ENCODE data around the gene KCNJ6. TPM values are rescaled to one million over a fixed set of nuclear protein-coding genes. Genes with fewer than 3 reads are reported as not detected.

The KCNJ6 gene
- total RNA-seq, 1 experiment from 2014 or later: not detected

DNA sequence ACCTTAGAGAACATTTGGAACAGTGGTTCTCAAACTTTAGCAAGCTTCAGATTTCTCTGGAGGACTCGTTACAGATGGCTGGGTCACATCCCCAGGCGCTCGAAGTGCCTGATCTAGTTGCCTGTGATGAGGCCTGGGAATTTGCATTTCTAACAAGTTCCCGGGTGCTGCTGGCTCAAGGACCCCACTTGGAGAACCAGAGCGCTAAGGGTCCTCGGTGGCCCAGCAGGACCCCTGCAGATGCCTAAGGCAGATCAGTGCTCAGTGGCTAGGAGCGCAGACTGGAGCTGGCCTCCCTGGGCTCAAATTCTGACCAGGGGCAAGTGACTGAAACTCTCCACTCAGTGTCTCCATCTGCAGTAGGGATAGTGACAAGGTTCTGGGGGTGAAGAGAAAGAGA lies 341.5 kb downstream of the KCNJ6 start:
- POLR2A ChIA-PET: no interaction called here
- intact Hi-C loops (cut with micrococcal nuclease; ENCODE audit: unreplicated experiment) (no loop called here), in situ Hi-C loops (cut with HindIII; ENCODE audit: low pct_unique_long_range_greater_than_20kb, low sequenced_read_pairs) (no loop called here)
- DNase-seq (ENCODE audit: low read depth, low spot score): no peak
- no peak overlapping the region for H3K4me3 ChIP-seq (ENCODE audit: low read depth in 2 of 2, low read length in 2 of 2)
- no peak overlapping the region for H3K27ac ChIP-seq (ENCODE audit: low read length)
- H3K36me3 ChIP-seq (ENCODE audit: control insufficient read depth, insufficient read depth, low read length): no peaks in the 10 kb centered on the region
- TF ChIP-seq POLR2AphosphoS5 (IDR thresholded peaks at IDR 0.05; ENCODE audit: low read depth, low read length) (no peak), SIN3A (IDR thresholded peaks at IDR 0.05; ENCODE audit: borderline replicate concordance, insufficient read depth, low read depth, low read length) (no peak), TCF7L2 (IDR thresholded peaks at IDR 0.05; ENCODE audit: low read depth, low read length) (no peak), REST (IDR thresholded peaks at IDR 0.05; ENCODE audit: insufficient read depth in 1 of 2, low read depth in 2 of 2, low read length in 1 of 2) (no peak)
- TF ChIP-seq, protein P1, sequence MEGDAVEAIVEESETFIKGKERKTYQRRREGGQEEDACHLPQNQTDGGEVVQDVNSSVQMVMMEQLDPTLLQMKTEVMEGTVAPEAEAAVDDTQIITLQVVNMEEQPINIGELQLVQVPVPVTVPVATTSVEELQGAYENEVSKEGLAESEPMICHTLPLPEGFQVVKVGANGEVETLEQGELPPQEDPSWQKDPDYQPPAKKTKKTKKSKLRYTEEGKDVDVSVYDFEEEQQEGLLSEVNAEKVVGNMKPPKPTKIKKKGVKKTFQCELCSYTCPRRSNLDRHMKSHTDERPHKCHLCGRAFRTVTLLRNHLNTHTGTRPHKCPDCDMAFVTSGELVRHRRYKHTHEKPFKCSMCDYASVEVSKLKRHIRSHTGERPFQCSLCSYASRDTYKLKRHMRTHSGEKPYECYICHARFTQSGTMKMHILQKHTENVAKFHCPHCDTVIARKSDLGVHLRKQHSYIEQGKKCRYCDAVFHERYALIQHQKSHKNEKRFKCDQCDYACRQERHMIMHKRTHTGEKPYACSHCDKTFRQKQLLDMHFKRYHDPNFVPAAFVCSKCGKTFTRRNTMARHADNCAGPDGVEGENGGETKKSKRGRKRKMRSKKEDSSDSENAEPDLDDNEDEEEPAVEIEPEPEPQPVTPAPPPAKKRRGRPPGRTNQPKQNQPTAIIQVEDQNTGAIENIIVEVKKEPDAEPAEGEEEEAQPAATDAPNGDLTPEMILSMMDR (IDR thresholded peaks at IDR 0.05): no peak
- peaks cover 9% of the 10 kb centered on the region; the same call in 1 of the 2 replicates for H3K9me3 ChIP-seq (ENCODE audit: control insufficient read depth, insufficient read depth, low read depth, low read length)
- no TSS peak for BruUV-seq (replicated peaks)
- no peaks in the 10 kb centered on the region for H3K4me1 ChIP-seq (ENCODE audit: control insufficient read depth, insufficient read depth, low read length)
- no peaks in the 10 kb centered on the region for H3K27me3 ChIP-seq (ENCODE audit: control insufficient read depth, insufficient read depth, low read length)
- no peak for ATAC-seq
- CTCF ChIA-PET: no interaction called here

GRCh38 chr21:37574316-37574715 lies 341.9 kb downstream of the KCNJ6 start:
- H3K36me3 ChIP-seq (ENCODE audit: control insufficient read depth, insufficient read depth, low read length): no peaks in the 10 kb centered on the region
- H3K27ac ChIP-seq (ENCODE audit: low read length): no peak overlapping the region
- H3K9me3 ChIP-seq (ENCODE audit: control insufficient read depth, insufficient read depth, low read depth, low read length): peaks cover 9% of the 10 kb centered on the region; the same call in 1 of the 2 replicates
- no peak for TF ChIP-seq TCF7L2 (IDR thresholded peaks at IDR 0.05; ENCODE audit: low read depth, low read length)
- TF ChIP-seq, protein P1 (IDR thresholded peaks at IDR 0.05): no peak
- H3K4me3 ChIP-seq (ENCODE audit: low read depth in 2 of 2, low read length in 2 of 2): no peak overlapping the region
- in situ Hi-C loops (cut with HindIII; ENCODE audit: low pct_unique_long_range_greater_than_20kb, low sequenced_read_pairs): no loop called here
- no TSS peak for BruUV-seq (replicated peaks)
- ChIA-PET POLR2A (no interaction called here), CTCF (no interaction called here)
- H3K4me1 ChIP-seq (ENCODE audit: control insufficient read depth, insufficient read depth, low read length): no peaks in the 10 kb centered on the region
- DNase-seq (ENCODE audit: low read depth, low spot score): no peak
- H3K27me3 ChIP-seq (ENCODE audit: control insufficient read depth, insufficient read depth, low read length): no peaks in the 10 kb centered on the region
- intact Hi-C loops (cut with micrococcal nuclease; ENCODE audit: unreplicated experiment): no loop called here
- ATAC-seq: no peak

GRCh38 chr21:37571442-37571841 lies 344.8 kb downstream of the KCNJ6 start:
- POLR2A ChIA-PET: no interaction called here
- in situ Hi-C loops (cut with HindIII; ENCODE audit: low pct_unique_long_range_greater_than_20kb, low sequenced_read_pairs) (no loop called here), intact Hi-C loops (cut with micrococcal nuclease; ENCODE audit: unreplicated experiment) (no loop called here)
- no TSS peak for BruUV-seq (replicated peaks)
- no peaks in the 10 kb centered on the region for H3K27me3 ChIP-seq (ENCODE audit: control insufficient read depth, insufficient read depth, low read length)
- H3K4me1 ChIP-seq (ENCODE audit: control insufficient read depth, insufficient read depth, low read length): no peaks in the 10 kb centered on the region
- H3K36me3 ChIP-seq (ENCODE audit: control insufficient read depth, insufficient read depth, low read length): no peaks in the 10 kb centered on the region
- TF ChIP-seq, protein P1 (IDR thresholded peaks at IDR 0.05): no peak
- TF ChIP-seq SIN3A (IDR thresholded peaks at IDR 0.05; ENCODE audit: borderline replicate concordance, insufficient read depth, low read depth, low read length): no peak
- TF ChIP-seq REST (IDR thresholded peaks at IDR 0.05; ENCODE audit: insufficient read depth in 1 of 2, low read depth in 2 of 2, low read length in 1 of 2): no peak
- TF ChIP-seq POLR2AphosphoS5 (IDR thresholded peaks at IDR 0.05; ENCODE audit: low read depth, low read length): no peak
- TF ChIP-seq TCF7L2 (IDR thresholded peaks at IDR 0.05; ENCODE audit: low read depth, low read length): no peak
- H3K9me3 ChIP-seq (ENCODE audit: control insufficient read depth, insufficient read depth, low read depth, low read length): no peaks in the 10 kb centered on the region
- DNase-seq (ENCODE audit: low read depth, low spot score) (no peak), ATAC-seq (no peak)
- CTCF ChIA-PET: no interaction called here
- H3K27ac ChIP-seq (ENCODE audit: low read length): no peak overlapping the region
- no peak overlapping the region for H3K4me3 ChIP-seq (ENCODE audit: low read depth in 2 of 2, low read length in 2 of 2)
